Upper lobe of left lung (tissue), 4 donors: ENCODE data around the gene EN2.

ENCODE experiments used
- CTCF ChIP-seq, 6 experiments: fragments of 450-650 bp in 4 of 6; fragments of 200-600 bp in 2 of 6; sonication (generic) in 2 of 6; IDR thresholded peaks; one replicate each; pipeline ENCODE4 v1.5.1; 2016 to 2019; ENCODE audit warnings: antibody characterized with exemption in 6 of 6
- EP300 ChIP-seq, 4 donors: sonication (generic); formaldehyde crosslinking; IDR thresholded peaks; one replicate each; pipeline ENCODE4 v1.5.1; 2017; ENCODE audit warnings: antibody characterized with exemption in 4 of 4, control low read depth in 2 of 4
- POLR2AphosphoS5 ChIP-seq, 2 donors: sonication (generic); formaldehyde crosslinking; IDR thresholded peaks; one replicate each; pipeline ENCODE4 v1.5.1; 2017; ENCODE audit warnings: antibody characterized with exemption in 2 of 2

- no peak for TF ChIP-seq CTCF (IDR thresholded peaks at IDR 0.05)
- no peak for TF ChIP-seq POLR2AphosphoS5 (IDR thresholded peaks at IDR 0.05)
- no peak for TF ChIP-seq EP300 (IDR thresholded peaks at IDR 0.05)
Observed at GRCh38 chr7:155463114-155463811, 5.3 kb downstream of the EN2 start.
